Pericardium fibroblast (primary cell): ENCODE measurements around the gene CAPN3. TPM values are rescaled to one million over a fixed set of nuclear protein-coding genes. Genes with fewer than 3 reads are reported as not detected.

Experiments
- total RNA-seq: library from RNA; depleted of rRNA; stranded (reverse); fragments of >200 nt; gene quantifications from 2 replicates; pipeline ENCODE4 v1.2.3, GENCODE V29; 2015

CAPN3 gene
- 2.5 and 5.6 TPM in 2 replicates for total RNA-seq

DNA sequence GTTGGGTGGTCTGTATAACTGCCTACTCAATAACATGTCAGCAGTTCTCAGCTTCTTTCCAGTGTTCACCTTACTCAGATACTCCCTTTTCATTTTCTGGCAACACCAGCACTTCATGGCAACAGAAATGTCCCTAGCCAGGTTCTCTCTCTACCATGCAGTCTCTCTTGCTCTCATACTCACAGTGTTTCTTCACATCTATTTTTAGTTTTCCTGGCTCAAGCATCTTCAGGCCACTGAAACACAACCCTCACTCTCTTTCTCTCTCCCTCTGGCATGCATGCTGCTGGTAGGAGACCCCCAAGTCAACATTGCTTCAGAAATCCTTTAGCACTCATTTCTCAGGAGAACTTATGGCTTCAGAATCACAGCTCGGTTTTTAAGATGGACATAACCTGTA lies at the start of gene CAPN3:
CAPN3 (plus strand) TSS at position 253 of the 400 bp plus-strand sequence. CDS start 305 bp downstream, outside the sequence.

Other genes starting within 250 kb of the CAPN3 start
- gene PLA2G4F, start 202.9 kb upstream of the CAPN3 start, total RNA-seq = not detected in 2 replicates
- 33.7 and 33.8 TPM in 2 replicates for gene VPS39, start 151.2 kb upstream of the CAPN3 start, total RNA-seq
- 4.5 and 7.4 TPM in 2 replicates for gene GANC, start 86.3 kb upstream of the CAPN3 start, total RNA-seq
- gene TMEM87A, start 86.1 kb upstream of the CAPN3 start, total RNA-seq = 27.7 and 32.2 TPM in 2 replicates
- gene ZNF106, start 131.6 kb downstream of the CAPN3 start, total RNA-seq = 38.2 and 56.9 TPM in 2 replicates
- 36.8 and 91.8 TPM in 2 replicates for gene SNAP23, start 136.1 kb downstream of the CAPN3 start, total RNA-seq
- 10.3 and 14.8 TPM in 2 replicates for gene LRRC57, start 189.3 kb downstream of the CAPN3 start, total RNA-seq
- 13.5 and 27.2 TPM in 2 replicates for gene HAUS2, start 189.3 kb downstream of the CAPN3 start, total RNA-seq
- 3.2 and 3.6 TPM in 2 replicates for gene STARD9, start 216.1 kb downstream of the CAPN3 start, total RNA-seq